BJ (cell line): ENCODE results near the gene TRAPPC3. TPM values are rescaled to one million over a fixed set of nuclear protein-coding genes. Genes with fewer than 3 reads are reported as not detected.

Experiments
- CTCF ChIA-PET: fragments of 350-600 bp; formaldehyde crosslinking; extraction: SDS; loops from one replicate; lab custom pipeline; 2021; ENCODE audit warnings: antibody characterized with exemption, inconsistent platforms; lab: Yijun Ruan, JAX
- POLR2A ChIA-PET: fragments of 300-600 bp; sonication (Branson Sonifier 250); formaldehyde crosslinking; extraction: SDS; loops from one replicate; lab custom pipeline; 2021; ENCODE audit warnings: antibody characterized with exemption; lab: Charles Lee
- DNase-seq: peaks from one replicate; pipeline ENCODE4 v3.0.0-alpha.2; 2011; ENCODE audit warnings: low read depth
- H3K27me3 ChIP-seq: 2 replicates; pipeline ENCODE4 v1.6.0; 2011; ENCODE audit warnings: low read length; ENCODE audit not compliant: control insufficient read depth, insufficient read depth
- H3K36me3 ChIP-seq: 2 replicates; pipeline ENCODE4 v1.5.1; 2011; ENCODE audit warnings: low read length; ENCODE audit not compliant: control insufficient read depth, insufficient read depth
- H3K4me3 ChIP-seq: 2 replicates; pipeline ENCODE4 v1.5.1; 2011; ENCODE audit warnings: low read depth, mild to moderate bottlenecking, control low read depth, low read length
- CTCF ChIP-seq: IDR thresholded peaks from 2 replicates; pipeline ENCODE4 v1.5.1; 2011; ENCODE audit warnings: low read depth, mild to moderate bottlenecking, control low read depth, inconsistent platforms, low read length, moderate library complexity; ENCODE audit not compliant: insufficient read depth
- polyA plus RNA-seq: library from polyadenylated mRNA; depleted of rRNA; stranded (reverse); fragments of >200 nt; gene quantifications from 2 replicates; pipeline ENCODE4 v1.2.3, GENCODE V29; 2011

Gene TRAPPC3
- polyA plus RNA-seq, 1 experiment, result 65.4 TPM

DNA sequence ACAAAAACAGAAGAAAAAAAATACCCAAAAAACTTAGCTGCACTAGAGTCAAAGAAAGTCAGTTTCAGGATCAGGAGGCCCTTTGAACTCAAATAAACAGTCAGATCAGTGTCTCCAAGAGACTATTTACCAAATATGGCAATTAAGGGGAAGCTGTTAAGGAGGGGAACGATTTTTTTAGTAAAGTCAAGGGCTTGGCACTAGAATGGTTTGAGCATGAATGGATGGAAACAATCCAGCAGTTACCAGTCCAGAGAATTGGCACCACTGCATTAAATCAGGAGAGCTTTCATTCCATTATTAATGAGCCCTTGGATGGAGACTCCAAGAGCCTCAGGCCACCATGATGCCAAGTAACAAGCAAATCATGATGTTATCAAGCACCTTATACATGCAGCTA lies 7.2 kb downstream of the TRAPPC3 start:
- no peak for DNase-seq
- peaks cover 5% of the 10 kb centered on the region for H3K36me3 ChIP-seq
- H3K27me3 ChIP-seq, result no peaks in the 10 kb centered on the region
- no peak for TF ChIP-seq CTCF
- ChIA-PET POLR2A (no interaction called here), CTCF (no interaction called here)
- H3K4me3 ChIP-seq, result no peak overlapping the region

GRCh38 chr1:36139521-36139920 lies 9.8 kb downstream of the TRAPPC3 start:
- H3K36me3 ChIP-seq, result peaks cover 5% of the 10 kb centered on the region
- POLR2A ChIA-PET, result no interaction called here
- no peaks in the 10 kb centered on the region for H3K27me3 ChIP-seq
- H3K4me3 ChIP-seq, result no peak overlapping the region
- no peak for DNase-seq
- CTCF ChIA-PET, result interaction anchor here (1.3 to 7.2 kb wide), 3 partner anchors 11 to 146 kb away, joined by 3 to 72 read pairs (median 3); partner anchors contain the start of gene TRAPPC3
- no peak for TF ChIP-seq CTCF

DNA sequence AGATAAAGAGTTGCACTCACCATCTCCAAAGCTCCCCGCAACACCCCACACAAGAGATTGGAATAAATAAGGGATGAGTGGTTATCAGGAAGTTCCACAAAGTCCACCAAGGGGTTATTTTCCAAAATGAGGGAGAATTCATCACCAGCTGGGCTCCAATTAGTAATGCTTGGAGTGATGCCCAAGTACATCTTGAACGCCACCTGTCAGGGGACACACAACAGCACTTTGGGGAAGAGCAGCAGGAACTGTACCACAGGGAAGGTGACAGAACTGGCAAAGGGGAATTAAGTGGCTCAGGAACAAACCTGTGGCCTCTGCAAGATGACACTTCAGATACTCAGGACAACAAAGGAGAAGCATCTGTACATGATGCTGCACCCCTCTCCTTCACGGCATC lies 11.5 kb downstream of the TRAPPC3 start:
- no peak for TF ChIP-seq CTCF
- ChIA-PET POLR2A (no interaction called here), CTCF (interaction anchor here (5.4 to 12.1 kb wide), 3 partner anchors 12 to 52 kb away, joined by 53 to 382 read pairs (median 72); partner anchors contain the start of gene TRAPPC3)
- H3K4me3 ChIP-seq, result no peak overlapping the region
- no peak for DNase-seq
- no peaks in the 10 kb centered on the region for H3K27me3 ChIP-seq
- H3K36me3 ChIP-seq, result peaks cover 5% of the 10 kb centered on the region

- CTCF ChIA-PET, result interaction anchor here (0.6 to 12.1 kb wide), 6 partner anchors 13 to 207 kb away, joined by 3 to 382 read pairs (median 62); partner anchors contain the start of genes ADPRS and TRAPPC3
- POLR2A ChIA-PET, result no interaction called here
- no peak for DNase-seq
- Histone ChIP-seq H3K27me3 (no peaks in the 10 kb centered on the region), H3K4me3 (no peak overlapping the region), H3K36me3 (peaks cover 5% of the 10 kb centered on the region)
- TF ChIP-seq CTCF, result no peak
These were observed 12.1 kb downstream of the TRAPPC3 start for GRCh38 chr1:36137226-36137625.

- ChIA-PET POLR2A (no interaction called here), CTCF (interaction anchor here (0.6 to 12.1 kb wide), 6 partner anchors 14 to 206 kb away, joined by 3 to 382 read pairs (median 62); partner anchors contain the start of genes ADPRS and TRAPPC3)
- no peak for TF ChIP-seq CTCF
- no peaks in the 10 kb centered on the region for H3K27me3 ChIP-seq
- peaks cover 5% of the 10 kb centered on the region for H3K36me3 ChIP-seq
- DNase-seq, result peak; percentile 63
- H3K4me3 ChIP-seq, result no peak overlapping the region
These were observed 12.8 kb downstream of the TRAPPC3 start for GRCh38 chr1:36136535-36136934.
